HAP-1 (cell line): ENCODE results near the gene RAMP3.
"Not testable (repeated sequence)": the region's sequence is repeated elsewhere in the genome, so short reads cannot be mapped to it uniquely, and the experiment has no call there.

Source experiments
- DNase-seq, 2 experiments: peaks; one replicate each; pipeline ENCODE4 v3.0.0-alpha.2; 2016 to 2020; ENCODE audit warnings: low spot score in 2 of 2
- H3K27me3 ChIP-seq: fragments of 250-450 bp; sonication (Bioruptor Pico); 2 replicates; pipeline ENCODE4 v1.5.1; 2020; ENCODE audit warnings: low read depth, mild to moderate bottlenecking, moderate library complexity
- H3K36me3 ChIP-seq: fragments of 250-450 bp; sonication (Bioruptor Pico); replicated peaks from 2 replicates; pipeline ENCODE4 v1.5.1; 2020; ENCODE audit warnings: mild to moderate bottlenecking
- H3K4me1 ChIP-seq: fragments of 250-450 bp; sonication (Bioruptor Pico); 2 replicates; pipeline ENCODE4 v1.5.1; 2020; ENCODE audit warnings: mild to moderate bottlenecking
- H3K4me3 ChIP-seq: fragments of 250-450 bp; sonication (Bioruptor Pico); 2 replicates; pipeline ENCODE4 v1.5.1; 2020; ENCODE audit warnings: mild to moderate bottlenecking, moderate library complexity
- H3K9me3 ChIP-seq: fragments of 250-450 bp; sonication (Bioruptor Pico); 2 replicates; pipeline ENCODE4 v1.5.1; 2020; ENCODE audit warnings: mild to moderate bottlenecking, moderate library complexity
- in situ Hi-C: fragments of 300-500 bp; cut with MboI; formaldehyde crosslinking; loops from 3 replicates; pipeline ENCODE4 v1.14.3; 2020; ENCODE audit warnings: low sequenced_read_pairs, inconsistent platforms, mixed read lengths

RAMP3 gene

GRCh38 chr7:45155357-45155900 is 2.2 kb upstream of the RAMP3 start:
- H3K27me3 ChIP-seq: 0 out of 2 replicates have a peak, but pooled peaks cover 7% of the 10 kb centered on the region
- DNase-seq: no peak
- H3K36me3 ChIP-seq: no peaks in the 10 kb centered on the region
- H3K4me1 ChIP-seq: no peaks in the 10 kb centered on the region; the same call in 1 of the 2 replicates
- no peak overlapping the region for H3K4me3 ChIP-seq
- in situ Hi-C loops: loop anchor here (10.0 kb wide), 1 partner anchor 699 kb away; no protein-coding TSS in a partner anchor
- no peaks in the 10 kb centered on the region for H3K9me3 ChIP-seq

DNA sequence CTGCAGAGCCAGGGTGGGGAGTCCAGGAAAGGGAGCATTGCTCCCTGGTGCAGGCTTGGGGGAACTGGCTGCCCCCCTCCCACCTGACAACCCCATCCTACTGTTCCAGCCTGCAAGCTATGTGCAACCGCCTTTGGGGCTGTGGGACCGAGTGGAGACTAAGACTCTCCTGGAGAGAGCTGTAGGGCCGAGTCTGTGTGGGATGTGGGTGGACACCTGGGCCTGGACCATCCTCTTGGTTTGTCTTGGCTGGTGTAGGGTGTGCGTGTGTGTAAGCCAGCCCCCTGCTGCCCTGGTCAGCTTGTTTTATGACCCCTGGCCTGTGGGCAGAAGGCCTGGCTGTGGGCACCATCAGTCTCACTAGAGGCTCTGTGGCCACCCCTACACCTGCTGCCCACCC is 1.6 kb upstream of the RAMP3 start:
- Histone ChIP-seq H3K27me3 (0 out of 2 replicates have a peak, but pooled peaks cover 7% of the 10 kb centered on the region), H3K4me1 (no peaks in the 10 kb centered on the region; the same call in 1 of the 2 replicates), H3K36me3 (no peaks in the 10 kb centered on the region), H3K9me3 (no peaks in the 10 kb centered on the region), H3K4me3 (no peak overlapping the region)
- in situ Hi-C loops: loop anchor here (10.0 kb wide), 1 partner anchor 699 kb away; no protein-coding TSS in a partner anchor
- no peak for DNase-seq

DNA sequence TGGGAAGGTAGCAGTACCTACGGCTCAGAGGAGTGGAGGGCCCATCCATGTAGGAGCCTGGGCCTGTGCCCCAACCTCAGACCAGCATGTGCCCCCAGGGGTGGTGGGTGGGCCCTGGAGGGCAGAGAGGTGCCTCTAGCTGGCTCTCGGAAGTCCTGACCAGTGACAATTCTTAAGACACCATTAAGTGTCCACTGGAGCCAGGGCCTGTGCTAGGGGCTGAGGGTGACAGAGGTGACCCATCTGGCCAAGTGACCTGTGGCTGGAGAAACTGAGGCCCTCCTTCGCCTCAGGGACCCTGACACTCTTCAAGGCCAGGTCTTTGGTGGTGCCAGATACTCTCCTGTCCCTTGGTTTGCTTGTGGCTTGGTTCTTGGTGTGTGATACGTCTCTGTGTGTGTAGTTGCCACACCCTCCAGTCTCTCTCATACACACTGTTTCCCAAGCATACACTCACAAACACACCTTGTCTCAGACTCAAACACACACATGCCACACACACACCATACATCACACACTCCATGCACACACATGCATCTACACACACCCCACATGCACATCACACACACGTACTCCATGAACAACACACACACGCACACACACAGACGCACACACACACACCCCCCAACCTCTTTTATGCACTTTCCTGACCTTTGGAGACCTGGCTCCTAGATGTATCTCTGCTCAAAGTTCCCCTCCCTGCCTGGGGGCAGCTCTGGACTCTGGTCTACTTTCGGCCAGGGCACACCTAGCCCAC is 897 bp upstream of the RAMP3 start:
- in situ Hi-C loops: loop anchor here (10.0 kb wide), 1 partner anchor 698 kb away; no protein-coding TSS in a partner anchor

DNA sequence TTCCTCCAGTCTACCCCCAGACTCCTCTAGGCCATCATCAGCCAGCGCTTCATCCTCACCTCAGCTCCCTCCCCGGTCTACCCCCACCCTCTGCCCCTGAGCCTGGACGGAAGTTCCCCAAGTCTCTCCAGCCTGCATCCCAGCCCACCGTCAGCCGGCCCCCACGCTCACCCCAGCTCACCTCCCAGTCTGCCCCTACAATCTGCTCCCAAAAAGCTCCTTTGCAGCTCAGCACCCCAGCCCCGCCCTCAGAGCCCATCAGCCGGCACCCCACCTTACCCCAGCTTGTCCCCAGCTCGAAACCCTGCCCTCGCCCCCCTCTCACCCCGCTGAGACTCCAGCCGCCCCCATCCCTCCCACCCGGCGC is 322 bp upstream of the RAMP3 start:
- Histone ChIP-seq H3K36me3 (no peaks in the 10 kb centered on the region), H3K9me3 (no peaks in the 10 kb centered on the region), H3K4me1 (no peaks in the 10 kb centered on the region; the same call in 1 of the 2 replicates), H3K4me3 (no peak overlapping the region), H3K27me3 (0 out of 2 replicates have a peak, but pooled peaks cover 7% of the 10 kb centered on the region)
- in situ Hi-C loops: loop anchor here (10.0 kb wide), 1 partner anchor 698 kb away; no protein-coding TSS in a partner anchor
- no peak for DNase-seq

More for the DNA sequence above, 897 bp upstream of the RAMP3 start:
- Histone ChIP-seq H3K9me3 (no peaks in the 10 kb centered on the region), H3K27me3 (0 out of 2 replicates have a peak, but pooled peaks cover 7% of the 10 kb centered on the region), H3K4me1 (no peaks in the 10 kb centered on the region; the same call in 1 of the 2 replicates), H3K4me3 (no peak overlapping the region), H3K36me3 (no peaks in the 10 kb centered on the region)
- DNase-seq: no peak

GRCh38 chr7:45158471-45158870 is 880 bp downstream of the RAMP3 start:
- 0 out of 2 replicates have a peak, but pooled peaks cover 7% of the 10 kb centered on the region for H3K27me3 ChIP-seq
- in situ Hi-C loops: loop anchor here (10.0 kb wide), 1 partner anchor 696 kb away; no protein-coding TSS in a partner anchor
- H3K4me3 ChIP-seq: no peak overlapping the region
- H3K36me3 ChIP-seq: no peaks in the 10 kb centered on the region
- no peak for DNase-seq
- no peaks in the 10 kb centered on the region for H3K9me3 ChIP-seq
- H3K4me1 ChIP-seq: no peaks in the 10 kb centered on the region; the same call in 1 of the 2 replicates

DNA sequence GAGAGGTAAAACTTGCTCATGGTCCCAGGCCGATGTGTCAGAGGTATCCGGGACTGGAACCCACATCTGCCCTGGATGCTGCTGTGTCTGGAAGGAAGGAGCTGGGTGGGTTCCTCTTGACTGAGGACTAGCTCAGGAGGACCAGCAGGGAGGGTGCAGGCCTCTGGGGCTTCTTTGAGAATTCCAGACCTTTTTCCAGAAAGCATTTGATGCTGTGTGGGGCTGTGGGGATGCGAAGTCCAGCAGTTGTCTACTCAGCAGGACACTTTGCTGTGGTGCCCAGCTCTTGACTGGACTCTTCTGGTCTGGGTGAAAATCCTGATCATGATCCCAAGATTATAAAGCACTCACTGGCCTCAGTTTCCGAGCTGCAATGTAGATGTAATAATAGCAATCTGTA is 1.7 kb downstream of the RAMP3 start:
- Histone ChIP-seq H3K9me3 (no peaks in the 10 kb centered on the region), H3K36me3 (no peaks in the 10 kb centered on the region), H3K4me1 (no peaks in the 10 kb centered on the region; the same call in 1 of the 2 replicates), H3K4me3 (no peak overlapping the region), H3K27me3 (0 out of 2 replicates have a peak, but pooled peaks cover 7% of the 10 kb centered on the region)
- in situ Hi-C loops: loop anchor here (10.0 kb wide), 1 partner anchor 696 kb away; no protein-coding TSS in a partner anchor
- DNase-seq: no peak

DNA sequence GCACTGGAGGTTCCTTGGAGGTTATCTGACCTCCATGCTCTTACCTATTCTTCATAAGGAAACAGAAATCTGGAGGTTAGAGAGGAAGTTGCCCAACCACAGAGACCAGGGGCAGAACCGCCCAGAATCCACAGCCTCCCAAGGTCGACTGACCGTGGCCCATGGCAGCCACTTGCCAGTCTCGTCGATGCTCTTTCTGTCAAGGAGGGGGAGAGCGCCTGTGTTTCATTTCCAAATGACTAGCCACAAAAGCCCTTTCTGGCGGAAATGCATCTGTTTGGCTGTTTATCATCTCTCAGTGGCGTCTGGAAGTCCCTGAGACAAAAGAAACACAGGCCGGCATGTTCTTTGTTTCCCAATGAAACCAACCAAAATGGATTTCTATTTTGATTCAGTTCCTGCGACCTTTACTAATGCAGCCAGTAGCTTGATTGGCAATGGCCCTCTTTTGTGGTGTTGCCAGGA is 2.9 kb downstream of the RAMP3 start:
- Histone ChIP-seq H3K4me1 (no peaks in the 10 kb centered on the region), H3K27me3 (0 out of 2 replicates have a peak, but pooled peaks cover 7% of the 10 kb centered on the region), H3K4me3 (no peak overlapping the region), H3K36me3 (no peaks in the 10 kb centered on the region; the same call in 1 of the 2 replicates), H3K9me3 (no peaks in the 10 kb centered on the region)
- DNase-seq: no peak
- in situ Hi-C loops: no loop called here

DNA sequence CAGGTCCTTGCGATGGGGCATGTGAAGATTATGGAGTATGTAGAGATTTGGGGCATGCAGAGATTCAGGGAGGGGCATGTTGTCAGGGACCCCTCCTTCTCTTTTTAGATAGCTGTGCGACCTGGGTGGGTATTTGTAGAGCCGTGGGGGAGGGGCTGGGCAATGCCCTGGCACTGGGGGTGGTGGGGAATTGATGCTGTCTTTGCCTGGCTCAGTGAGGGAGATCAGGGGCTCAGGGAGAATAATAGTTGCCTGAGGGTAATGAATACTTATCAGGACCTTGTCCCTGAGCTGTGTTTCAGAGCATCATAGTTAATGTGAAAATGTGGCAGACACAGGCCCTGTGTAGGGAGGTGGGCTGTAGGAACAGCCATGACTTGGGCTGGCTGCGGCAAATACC is 3.5 kb downstream of the RAMP3 start:
- Histone ChIP-seq H3K9me3 (no peaks in the 10 kb centered on the region), H3K36me3 (no peaks in the 10 kb centered on the region; the same call in 1 of the 2 replicates), H3K4me3 (no peak overlapping the region), H3K27me3 (0 out of 2 replicates have a peak, but pooled peaks cover 7% of the 10 kb centered on the region), H3K4me1 (no peaks in the 10 kb centered on the region)
- no peak for DNase-seq
- in situ Hi-C loops: no loop called here

DNA sequence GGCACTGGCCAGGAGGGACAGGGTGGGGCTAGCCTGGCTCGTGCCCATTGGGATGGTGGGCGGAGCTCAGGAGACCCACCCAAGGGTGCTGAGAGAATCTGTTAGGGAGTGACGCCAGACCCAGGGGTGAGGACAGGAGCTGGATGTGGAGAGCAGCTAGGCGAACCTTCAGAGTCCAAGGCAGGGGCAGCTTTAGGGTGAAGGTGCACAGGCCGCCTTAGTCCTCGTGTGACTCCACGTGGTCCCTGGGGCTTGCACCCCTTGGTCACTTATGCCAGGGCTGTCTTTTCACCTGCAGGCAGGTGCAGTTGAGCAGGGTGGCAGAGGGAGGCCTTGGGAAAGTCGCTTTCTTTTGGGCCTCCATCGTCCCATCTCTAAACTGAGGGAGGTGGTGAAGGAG is 4.3 kb downstream of the RAMP3 start:
- in situ Hi-C loops: no loop called here
- Histone ChIP-seq H3K27me3 (0 out of 2 replicates have a peak, but pooled peaks cover 7% of the 10 kb centered on the region), H3K36me3 (no peaks in the 10 kb centered on the region; the same call in 1 of the 2 replicates), H3K4me3 (no peak overlapping the region), H3K4me1 (no peaks in the 10 kb centered on the region), H3K9me3 (no peaks in the 10 kb centered on the region)
- no peak for DNase-seq

GRCh38 chr7:45162311-45162845 is 4.8 kb downstream of the RAMP3 start:
- Histone ChIP-seq H3K4me1 (no peaks in the 10 kb centered on the region), H3K9me3 (no peaks in the 10 kb centered on the region), H3K27me3 (0 out of 2 replicates have a peak, but pooled peaks cover 5% of the 10 kb centered on the region), H3K4me3 (no peak overlapping the region), H3K36me3 (no peaks in the 10 kb centered on the region; the same call in 1 of the 2 replicates)
- DNase-seq: no peak
- in situ Hi-C loops: no loop called here

- Histone ChIP-seq H3K4me3 (no peak overlapping the region), H3K9me3 (no peaks in the 10 kb centered on the region), H3K27me3 (0 out of 2 replicates have a peak, but pooled peaks cover 1% of the 10 kb centered on the region), H3K4me1 (no peaks in the 10 kb centered on the region), H3K36me3 (no peaks in the 10 kb centered on the region; the same call in 1 of the 2 replicates)
- DNase-seq: no peak
- in situ Hi-C loops: no loop called here
These were observed 5.5 kb downstream of the RAMP3 start for GRCh38 chr7:45162943-45163691.

DNA sequence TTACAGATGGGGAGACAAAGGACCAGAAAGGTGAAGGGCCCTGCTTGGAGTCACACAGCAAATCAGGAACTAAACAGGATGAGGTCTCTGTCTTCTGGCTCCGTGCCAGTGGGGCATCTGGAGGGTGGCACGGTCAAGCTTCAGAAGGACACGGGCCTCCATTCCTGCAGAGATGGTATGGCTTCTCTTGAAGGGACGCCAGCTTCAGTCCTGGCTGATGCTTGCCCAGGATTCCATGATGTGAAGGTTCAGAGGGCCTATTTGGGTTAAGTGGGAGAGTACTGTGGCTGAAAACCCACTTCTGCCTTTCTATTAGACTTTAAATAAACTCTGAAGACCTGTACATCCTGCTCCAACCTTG is 6.1 kb downstream of the RAMP3 start:
- Histone ChIP-seq H3K36me3 (no peaks in the 10 kb centered on the region; the same call in 1 of the 2 replicates), H3K4me1 (no peaks in the 10 kb centered on the region), H3K27me3 (no peaks in the 10 kb centered on the region), H3K4me3 (no peak overlapping the region), H3K9me3 (no peaks in the 10 kb centered on the region)
- in situ Hi-C loops: no loop called here
- DNase-seq: no peak

- not testable (repeated sequence) for DNase-seq
These were observed 6.7 kb downstream of the RAMP3 start for GRCh38 chr7:45164271-45164670.

More at GRCh38 chr7:45164271-45164670, 6.7 kb downstream of the RAMP3 start:
- H3K9me3 ChIP-seq, H3K4me3 ChIP-seq, H3K36me3 ChIP-seq, H3K27me3 ChIP-seq, in situ Hi-C loops, H3K4me1 ChIP-seq: not testable (repeated sequence)
